Prostate gland (tissue), 2 donors: ENCODE data around the gene PROM1.

ENCODE experiments used
- CTCF ChIP-seq, 4 experiments: fragments of 200-600 bp in 2 of 4; fragments of 450-650 bp in 2 of 4; sonication (generic) in 2 of 4; IDR thresholded peaks; 1 replicate in 3 of 4; 2 replicates in 1 of 4; pipeline ENCODE4 v1.5.1; 2016 to 2019; ENCODE audit warnings: antibody characterized with exemption in 4 of 4, mild to moderate bottlenecking in 2 of 4, moderate library complexity in 2 of 4
- POLR2A ChIP-seq: fragments of 450-650 bp; IDR thresholded peaks from one replicate; pipeline ENCODE4 v1.6.1; 2016; ENCODE audit warnings: antibody characterized with exemption, mild to moderate bottlenecking
- POLR2AphosphoS5 ChIP-seq: sonication (generic); formaldehyde crosslinking; IDR thresholded peaks from one replicate; pipeline ENCODE4 v1.6.1; 2017; ENCODE audit warnings: antibody characterized with exemption

GRCh38 chr4:16043642-16044498, 40.0 kb downstream of the PROM1 start:
- TF ChIP-seq POLR2A (no peak), CTCF (IDR thresholded peaks at IDR 0.05) (no peak), POLR2AphosphoS5 (peak; percentile 78)
